MCF 10A (cell line): ENCODE results near the gene SLC7A7. TPM values are rescaled to one million over a fixed set of nuclear protein-coding genes. Genes with fewer than 3 reads are reported as not detected.
A peak's percentile ranks its signal among the peaks of the same experiment; 100 is the strongest.

ENCODE experiments used
- BruUV-seq: library from RNA; stranded (reverse); fragments of 400-500 nt; replicated peaks from 2 replicates; lab custom pipeline; 2021; lab: Mats Ljungman, UMichigan
- CTCF ChIA-PET: fragments of 300-600 bp; sonication (Branson Sonifier 250); formaldehyde crosslinking; extraction: SDS; loops from one replicate; lab custom pipeline; 2021; ENCODE audit warnings: antibody characterized with exemption, inconsistent platforms; lab: Yijun Ruan, JAX
- POLR2A ChIA-PET: fragments of 300-600, 350-650 bp; sonication (Branson Sonifier 250); formaldehyde crosslinking; extraction: SDS; loops from one replicate; lab custom pipeline; 2020; ENCODE audit warnings: antibody characterized with exemption, inconsistent platforms; lab: Yijun Ruan, JAX
- DNase-seq: peaks from one replicate; pipeline ENCODE4 v3.0.0-alpha.2; 2018; ENCODE audit not compliant: unreplicated experiment
- H3K27ac Mint-ChIP-seq: one replicate; pipeline ENCODE4 v1.8.0; 2022; ENCODE audit warnings: mild to moderate bottlenecking, low read depth, mixed read lengths; ENCODE audit not compliant: unreplicated experiment
- H3K27me3 Mint-ChIP-seq: one replicate; pipeline ENCODE4 v1.8.0; 2022; ENCODE audit warnings: mixed read lengths; ENCODE audit not compliant: insufficient read depth, unreplicated experiment
- H3K36me3 Mint-ChIP-seq: one replicate; pipeline ENCODE4 v1.8.0; 2022; ENCODE audit warnings: mild to moderate bottlenecking, moderate library complexity, mixed read lengths; ENCODE audit not compliant: insufficient read depth, unreplicated experiment
- H3K4me1 Mint-ChIP-seq: one replicate; pipeline ENCODE4 v1.8.0; 2022; ENCODE audit warnings: mixed read lengths; ENCODE audit not compliant: insufficient read depth, unreplicated experiment
- H3K4me3 Mint-ChIP-seq: one replicate; pipeline ENCODE4 v1.8.0; 2022; ENCODE audit warnings: mild to moderate bottlenecking, moderate library complexity, mixed read lengths; ENCODE audit not compliant: unreplicated experiment
- H3K9me3 Mint-ChIP-seq: one replicate; pipeline ENCODE4 v1.8.0; 2022; ENCODE audit warnings: mixed read lengths; ENCODE audit not compliant: unreplicated experiment
- intact Hi-C: fragments of 100-400 bp; cut with micrococcal nuclease; formaldehyde crosslinking; loops from 2 replicates; pipeline ENCODE4 v1.14.1; 2022
- total RNA-seq: library from RNA; stranded (reverse); gene quantifications from 2 replicates; pipeline ENCODE4 v1.2.3, GENCODE V29; 2022
- TF ChIP-seq, protein P1 (sequence below): fragments of 200-600 bp; IDR thresholded peaks from one replicate; pipeline ENCODE4 v1.8.0; 2022; ENCODE audit warnings: antibody characterized with exemption, mild to moderate bottlenecking; ENCODE audit not compliant: unreplicated experiment

The SLC7A7 gene
- total RNA-seq, 1 experiment from 2014 or later, result 0.98 TPM

DNA sequence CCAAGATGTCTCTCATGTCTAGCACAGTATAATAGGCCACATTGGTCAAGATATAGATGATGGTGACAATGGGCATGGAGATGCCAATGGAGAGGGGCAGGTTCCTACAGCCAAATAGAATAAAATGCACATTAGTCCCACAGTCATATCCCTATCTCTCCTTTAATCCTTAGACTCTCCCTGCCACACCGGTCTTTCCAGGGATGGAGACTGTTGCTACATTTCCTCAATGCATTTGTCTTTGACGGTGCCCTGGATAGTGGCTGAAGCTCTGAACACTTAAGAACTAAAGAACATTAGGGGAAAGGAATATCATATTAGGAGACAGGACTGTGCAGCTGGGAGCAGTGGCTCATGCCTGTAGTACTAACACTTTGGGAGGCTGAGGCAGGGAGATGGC, 39.0 kb downstream of the SLC7A7 start:
- no peak for DNase-seq
- peaks cover 20% of the 10 kb centered on the region for H3K36me3 Mint-ChIP-seq
- H3K4me1 Mint-ChIP-seq, result no peaks in the 10 kb centered on the region
- CTCF ChIA-PET, result interaction anchor here (0.7 to 4.9 kb wide), 2 partner anchors 76 to 81 kb away, joined by 3 to 36 read pairs; no protein-coding TSS in a partner anchor
- intact Hi-C loops, result no loop called here
- no peaks in the 10 kb centered on the region for H3K9me3 Mint-ChIP-seq
- POLR2A ChIA-PET, result no interaction called here
- H3K27me3 Mint-ChIP-seq, result no peaks in the 10 kb centered on the region
- H3K27ac Mint-ChIP-seq, result peak overlapping the region; percentile 57
- BruUV-seq, result no TSS peak
- TF ChIP-seq, protein P1, sequence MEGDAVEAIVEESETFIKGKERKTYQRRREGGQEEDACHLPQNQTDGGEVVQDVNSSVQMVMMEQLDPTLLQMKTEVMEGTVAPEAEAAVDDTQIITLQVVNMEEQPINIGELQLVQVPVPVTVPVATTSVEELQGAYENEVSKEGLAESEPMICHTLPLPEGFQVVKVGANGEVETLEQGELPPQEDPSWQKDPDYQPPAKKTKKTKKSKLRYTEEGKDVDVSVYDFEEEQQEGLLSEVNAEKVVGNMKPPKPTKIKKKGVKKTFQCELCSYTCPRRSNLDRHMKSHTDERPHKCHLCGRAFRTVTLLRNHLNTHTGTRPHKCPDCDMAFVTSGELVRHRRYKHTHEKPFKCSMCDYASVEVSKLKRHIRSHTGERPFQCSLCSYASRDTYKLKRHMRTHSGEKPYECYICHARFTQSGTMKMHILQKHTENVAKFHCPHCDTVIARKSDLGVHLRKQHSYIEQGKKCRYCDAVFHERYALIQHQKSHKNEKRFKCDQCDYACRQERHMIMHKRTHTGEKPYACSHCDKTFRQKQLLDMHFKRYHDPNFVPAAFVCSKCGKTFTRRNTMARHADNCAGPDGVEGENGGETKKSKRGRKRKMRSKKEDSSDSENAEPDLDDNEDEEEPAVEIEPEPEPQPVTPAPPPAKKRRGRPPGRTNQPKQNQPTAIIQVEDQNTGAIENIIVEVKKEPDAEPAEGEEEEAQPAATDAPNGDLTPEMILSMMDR, result no peak
- no peak overlapping the region for H3K4me3 Mint-ChIP-seq

DNA sequence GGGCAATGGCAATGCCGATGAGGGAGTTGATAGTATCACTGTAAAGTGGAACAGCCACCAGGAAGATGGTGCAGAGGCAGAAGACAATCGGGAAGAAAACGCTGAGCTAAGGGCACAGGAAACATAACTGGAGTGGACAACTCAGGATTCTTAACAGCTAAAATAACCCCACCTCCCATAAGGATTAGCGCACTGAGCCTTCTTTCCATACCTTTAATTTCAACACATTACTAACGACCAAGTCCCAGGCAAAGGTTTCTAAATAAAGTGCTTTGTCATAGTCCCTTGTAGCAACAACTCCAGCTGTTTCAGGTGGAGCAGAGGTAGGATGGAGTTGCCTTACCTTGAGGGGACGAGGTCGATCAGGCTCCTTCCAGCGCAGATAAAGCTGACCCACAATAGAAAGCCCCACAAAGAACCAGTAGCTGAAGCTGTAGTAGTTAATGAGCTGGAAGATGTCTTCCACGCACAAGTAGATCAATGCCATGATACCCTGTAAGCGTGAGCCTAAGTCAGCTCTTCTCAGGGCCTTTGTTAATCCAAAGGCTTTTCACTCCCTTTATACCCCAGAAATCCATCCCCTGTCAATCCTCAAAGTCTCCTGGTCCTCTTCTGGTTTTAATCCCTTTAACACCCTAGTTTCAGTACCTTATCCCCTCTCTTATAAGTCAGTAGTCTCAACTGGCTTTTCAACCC, 41.1 kb downstream of the SLC7A7 start:
- Mint-ChIP-seq H3K9me3 (no peaks in the 10 kb centered on the region), H3K4me1 (peaks cover 2% of the 10 kb centered on the region), H3K27me3 (no peaks in the 10 kb centered on the region), H3K27ac (no peak overlapping the region), H3K4me3 (no peak overlapping the region), H3K36me3 (peaks cover 41% of the 10 kb centered on the region)
- ChIA-PET CTCF (interaction anchor here (0.7 to 4.9 kb wide), 9 partner anchors 9 to 217 kb away, joined by 3 to 36 read pairs (median 6); no protein-coding TSS in a partner anchor), POLR2A (interaction anchor here (1.0 to 1.5 kb wide), 5 partner anchors 7 to 97 kb away, joined by 3 to 6 read pairs (median 3); partner anchors contain the start of gene OXA1L)
- no TSS peak for BruUV-seq
- no peak for DNase-seq
- TF ChIP-seq, protein P1, result no peak
- intact Hi-C loops, result no loop called here

DNA sequence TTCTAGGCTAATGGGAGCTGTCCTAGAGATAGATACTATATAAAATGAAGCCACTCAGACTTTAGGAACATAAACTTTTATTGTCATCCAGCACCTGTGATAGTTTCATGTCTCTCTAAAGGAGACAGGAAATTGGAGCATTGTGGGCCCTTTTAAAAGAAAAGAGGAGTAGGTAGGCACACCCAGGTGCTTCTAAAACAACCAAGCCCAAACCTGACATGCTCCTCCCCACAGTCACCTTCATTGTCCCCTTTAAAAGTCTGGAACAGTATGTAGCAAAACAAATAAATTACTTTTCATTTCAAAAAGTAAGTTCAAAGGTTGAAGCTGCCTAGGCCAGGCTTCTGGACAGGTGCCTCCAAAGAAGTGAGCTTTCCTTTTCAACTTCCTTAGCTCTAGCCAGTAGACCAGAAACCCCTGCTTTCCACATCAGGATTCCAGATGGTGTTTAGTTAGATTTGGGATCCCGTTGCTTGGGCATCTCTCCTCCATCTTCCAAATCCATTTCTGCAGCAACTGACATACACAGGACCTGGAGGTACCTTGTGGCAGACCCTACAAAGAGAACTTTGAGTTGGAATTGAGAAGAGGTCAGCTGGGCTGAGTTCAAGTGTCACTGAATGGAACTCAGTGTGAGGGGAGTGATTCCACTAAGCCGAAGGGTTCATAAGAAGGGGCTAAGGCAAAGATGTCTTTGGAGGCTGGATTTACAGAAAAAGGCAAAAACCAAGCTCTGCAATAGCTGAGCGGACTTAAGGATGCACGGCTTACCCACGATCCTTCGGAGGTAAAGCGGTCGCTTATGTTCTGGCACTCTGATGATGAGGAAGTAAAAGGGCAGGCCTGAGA, 41.8 kb downstream of the SLC7A7 start:
- Mint-ChIP-seq H3K27ac (no peak overlapping the region), H3K4me1 (peaks cover 8% of the 10 kb centered on the region), H3K9me3 (no peaks in the 10 kb centered on the region), H3K27me3 (no peaks in the 10 kb centered on the region), H3K36me3 (peaks cover 45% of the 10 kb centered on the region), H3K4me3 (no peak overlapping the region)
- DNase-seq, result no peak
- BruUV-seq, result no TSS peak
- POLR2A ChIA-PET, result interaction anchor here (1.0 to 1.5 kb wide), 3 partner anchors 36 to 65 kb away, joined by 3 read pairs; no protein-coding TSS in a partner anchor
- CTCF ChIA-PET, result interaction anchor here (0.8 to 1.9 kb wide), 5 partner anchors 17 to 203 kb away, joined by 3 to 11 read pairs (median 4); no protein-coding TSS in a partner anchor
- TF ChIP-seq, protein P1, result no peak
- intact Hi-C loops, result no loop called here

DNA sequence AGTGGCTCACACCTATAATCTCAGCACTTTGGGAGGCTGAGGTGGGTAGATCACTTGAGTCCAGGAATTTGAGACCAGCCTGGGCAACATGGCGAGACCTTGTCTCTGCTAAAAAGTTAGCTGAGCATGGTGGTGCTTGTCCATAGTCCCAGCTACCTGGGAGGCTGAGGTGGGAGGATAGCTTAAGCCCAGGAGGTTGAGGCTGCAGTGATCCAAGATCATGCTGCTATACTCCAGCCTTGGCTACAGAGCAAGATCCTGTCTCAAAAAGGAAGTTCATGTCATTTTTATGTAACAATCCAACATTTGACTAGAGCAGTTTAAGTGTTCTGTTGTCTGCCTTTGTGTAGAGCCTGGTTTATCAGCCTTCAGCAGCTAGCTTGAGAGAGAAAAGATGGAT, 42.5 kb downstream of the SLC7A7 start:
- H3K9me3 Mint-ChIP-seq, result no peaks in the 10 kb centered on the region
- TF ChIP-seq, protein P1, result no peak
- peaks cover 15% of the 10 kb centered on the region for H3K4me1 Mint-ChIP-seq
- H3K27me3 Mint-ChIP-seq, result no peaks in the 10 kb centered on the region
- ChIA-PET CTCF (interaction anchor here (0.8 to 1.9 kb wide), 4 partner anchors 49 to 203 kb away, joined by 4 to 11 read pairs (median 5); no protein-coding TSS in a partner anchor), POLR2A (no interaction called here)
- no peak overlapping the region for H3K4me3 Mint-ChIP-seq
- H3K27ac Mint-ChIP-seq, result no peak overlapping the region
- DNase-seq, result no peak
- no TSS peak for BruUV-seq
- H3K36me3 Mint-ChIP-seq, result peaks cover 51% of the 10 kb centered on the region
- intact Hi-C loops, result no loop called here
